HepG2 (cell line): ENCODE data around the gene PDIA5. TPM values are rescaled to one million over a fixed set of nuclear protein-coding genes. Genes with fewer than 3 reads are reported as not detected.

ENCODE experiments used
- ARNTL ChIP-seq: sonication (generic); formaldehyde crosslinking; IDR thresholded peaks from 2 replicates; pipeline ENCODE4 v1.4.0; 2020; ENCODE audit warnings: mild to moderate bottlenecking, missing genetic modification reagents
- FOXJ3 ChIP-seq: sonication (generic); formaldehyde crosslinking; IDR thresholded peaks from 2 replicates; pipeline ENCODE4 v1.4.0; 2020; ENCODE audit warnings: missing genetic modification reagents, mild to moderate bottlenecking, borderline replicate concordance
- KLF9 ChIP-seq: IDR thresholded peaks from 2 replicates; pipeline ENCODE4 v1.6.1; 2016; ENCODE audit warnings: low read depth
- NFYC ChIP-seq: IDR thresholded peaks from 2 replicates; pipeline ENCODE4 v1.6.1; 2016; ENCODE audit warnings: missing genetic modification reagents, missing compliant biosample characterization
- SAFB2 ChIP-seq: sonication (generic); formaldehyde crosslinking; IDR thresholded peaks from 2 replicates; pipeline ENCODE4 v1.5.1; 2020; ENCODE audit warnings: missing genetic modification reagents, low read depth, mild to moderate bottlenecking, borderline replicate concordance
- SALL1 ChIP-seq: sonication (generic); formaldehyde crosslinking; IDR thresholded peaks from 2 replicates; pipeline ENCODE4 v1.8.0; 2022; ENCODE audit warnings: mild to moderate bottlenecking, missing genetic modification reagents
- SMYD3 ChIP-seq: sonication (generic); formaldehyde crosslinking; IDR thresholded peaks from 2 replicates; pipeline ENCODE4 v1.8.1; 2023; ENCODE audit warnings: mild to moderate bottlenecking, missing genetic modification reagents
- SOX6 ChIP-seq, 2 experiments: fragments of 450-650 bp in 1 of 2; sonication (generic) in 1 of 2; formaldehyde crosslinking in 1 of 2; IDR thresholded peaks; 2 replicates each; pipeline versions ENCODE4 v1.4.0 to v1.6.1; 2017 to 2020; ENCODE audit warnings: antibody characterized with exemption in 1 of 2, mild to moderate bottlenecking in 1 of 2, missing genetic modification reagents in 1 of 2
- SYNCRIP ChIP-seq: fragments of 200-400 bp; formaldehyde crosslinking; IDR thresholded peaks from 2 replicates; pipeline ENCODE4 v1.6.1; 2018; ENCODE audit warnings: mild to moderate bottlenecking, low read depth, low read length; ENCODE audit not compliant: insufficient read depth
- WIZ ChIP-seq: sonication (generic); formaldehyde crosslinking; IDR thresholded peaks from 2 replicates; pipeline ENCODE4 v1.5.1; 2020; ENCODE audit warnings: mild to moderate bottlenecking, missing genetic modification reagents
- YEATS2 ChIP-seq: sonication (generic); formaldehyde crosslinking; IDR thresholded peaks from 2 replicates; pipeline ENCODE4 v1.4.0; 2020; ENCODE audit warnings: missing genetic modification reagents, borderline replicate concordance
- ZNF354B ChIP-seq: sonication (generic); formaldehyde crosslinking; IDR thresholded peaks from 2 replicates; pipeline ENCODE4 v1.8.0; 2022; ENCODE audit warnings: mild to moderate bottlenecking, missing genetic modification reagents
- ZNF513 ChIP-seq: sonication (generic); formaldehyde crosslinking; conservative IDR thresholded peaks from 2 replicates; pipeline ENCODE4 v1.5.0; 2020; ENCODE audit warnings: missing genetic modification reagents
- ZNF570 ChIP-seq: sonication (generic); formaldehyde crosslinking; IDR thresholded peaks from 2 replicates; pipeline ENCODE4 v1.4.0; 2020; ENCODE audit warnings: mild to moderate bottlenecking, missing genetic modification reagents, borderline replicate concordance
- ZNF577 ChIP-seq: sonication (generic); formaldehyde crosslinking; IDR thresholded peaks from 2 replicates; pipeline ENCODE4 v1.4.0; 2020; ENCODE audit warnings: mild to moderate bottlenecking, low read depth, missing genetic modification reagents, borderline replicate concordance
- ZNF598 ChIP-seq: sonication (generic); formaldehyde crosslinking; IDR thresholded peaks from 2 replicates; pipeline ENCODE4 v1.5.1; 2020; ENCODE audit warnings: mild to moderate bottlenecking, missing genetic modification reagents, borderline replicate concordance
- ZNF615 ChIP-seq: sonication (generic); formaldehyde crosslinking; IDR thresholded peaks from 2 replicates; pipeline ENCODE4 v1.5.0; 2020; ENCODE audit warnings: mild to moderate bottlenecking, missing genetic modification reagents, borderline replicate concordance
- ZSCAN20 ChIP-seq: sonication (generic); formaldehyde crosslinking; IDR thresholded peaks from 2 replicates; pipeline ENCODE4 v1.4.0; 2020; ENCODE audit warnings: missing genetic modification reagents, mild to moderate bottlenecking, borderline replicate concordance
- polyA plus RNA-seq, 8 experiments: library from polyadenylated mRNA; depleted of rRNA in 3 of 8; stranded (reverse) in 7 of 8; unstranded in 1 of 8; fragments of >200 nt; fragmentation: Illumina TruSeq in 4 of 8; extraction: Trizol in 4 of 8; gene quantifications; 2 replicates each; pipeline versions ENCODE4 v1.2.1 to v1.2.3, GENCODE V29; 2011 to 2016; ENCODE audit warnings: low read depth in 4 of 8, missing spikeins in 1 of 8, mixed read lengths in 1 of 8; ENCODE audit not compliant: insufficient read depth in 1 of 8
- total RNA-seq, 5 experiments: library from RNA; depleted of rRNA; stranded (reverse); fragments of >200 nt; fragmentation: Illumina TruSeq; extraction: Trizol; gene quantifications; 2 replicates each; pipeline ENCODE4 v1.2.3, GENCODE V29; 2016; ENCODE audit warnings: low read depth in 1 of 5
- TF ChIP-seq, protein P1 (sequence below): sonication (generic); formaldehyde crosslinking; IDR thresholded peaks from 2 replicates; pipeline ENCODE4 v1.4.0; 2020; ENCODE audit warnings: missing genetic modification reagents
- TF ChIP-seq, protein P2 (sequence below): sonication (generic); formaldehyde crosslinking; IDR thresholded peaks from 2 replicates; pipeline ENCODE4 v1.4.0; 2020; ENCODE audit warnings: missing genetic modification reagents, low read depth, mild to moderate bottlenecking, borderline replicate concordance

The PDIA5 gene
- total and polyA plus RNA-seq, 2 of the 13 experiments (the other 11 are each of a cell fraction or from before 2014, with no cell fraction given), result 51.3 to 74.3 TPM

DNA sequence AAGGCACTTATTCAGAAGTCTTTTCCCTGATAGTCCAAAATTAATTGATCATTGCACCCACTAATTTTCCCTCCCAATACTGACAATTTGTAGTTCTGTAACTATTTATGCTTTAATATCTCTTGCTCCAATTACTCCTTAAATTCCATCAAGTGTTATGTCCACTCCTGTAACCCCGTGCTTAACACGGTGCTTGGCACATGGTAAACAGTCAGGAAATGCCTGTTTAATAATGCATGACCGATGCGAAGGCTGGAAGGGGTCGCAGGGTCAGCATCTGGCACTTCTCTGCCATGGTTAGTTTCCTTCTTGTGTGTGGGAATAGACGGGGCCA is 134.4 kb downstream of the PDIA5 start (continued):
- TF ChIP-seq, protein P1, sequence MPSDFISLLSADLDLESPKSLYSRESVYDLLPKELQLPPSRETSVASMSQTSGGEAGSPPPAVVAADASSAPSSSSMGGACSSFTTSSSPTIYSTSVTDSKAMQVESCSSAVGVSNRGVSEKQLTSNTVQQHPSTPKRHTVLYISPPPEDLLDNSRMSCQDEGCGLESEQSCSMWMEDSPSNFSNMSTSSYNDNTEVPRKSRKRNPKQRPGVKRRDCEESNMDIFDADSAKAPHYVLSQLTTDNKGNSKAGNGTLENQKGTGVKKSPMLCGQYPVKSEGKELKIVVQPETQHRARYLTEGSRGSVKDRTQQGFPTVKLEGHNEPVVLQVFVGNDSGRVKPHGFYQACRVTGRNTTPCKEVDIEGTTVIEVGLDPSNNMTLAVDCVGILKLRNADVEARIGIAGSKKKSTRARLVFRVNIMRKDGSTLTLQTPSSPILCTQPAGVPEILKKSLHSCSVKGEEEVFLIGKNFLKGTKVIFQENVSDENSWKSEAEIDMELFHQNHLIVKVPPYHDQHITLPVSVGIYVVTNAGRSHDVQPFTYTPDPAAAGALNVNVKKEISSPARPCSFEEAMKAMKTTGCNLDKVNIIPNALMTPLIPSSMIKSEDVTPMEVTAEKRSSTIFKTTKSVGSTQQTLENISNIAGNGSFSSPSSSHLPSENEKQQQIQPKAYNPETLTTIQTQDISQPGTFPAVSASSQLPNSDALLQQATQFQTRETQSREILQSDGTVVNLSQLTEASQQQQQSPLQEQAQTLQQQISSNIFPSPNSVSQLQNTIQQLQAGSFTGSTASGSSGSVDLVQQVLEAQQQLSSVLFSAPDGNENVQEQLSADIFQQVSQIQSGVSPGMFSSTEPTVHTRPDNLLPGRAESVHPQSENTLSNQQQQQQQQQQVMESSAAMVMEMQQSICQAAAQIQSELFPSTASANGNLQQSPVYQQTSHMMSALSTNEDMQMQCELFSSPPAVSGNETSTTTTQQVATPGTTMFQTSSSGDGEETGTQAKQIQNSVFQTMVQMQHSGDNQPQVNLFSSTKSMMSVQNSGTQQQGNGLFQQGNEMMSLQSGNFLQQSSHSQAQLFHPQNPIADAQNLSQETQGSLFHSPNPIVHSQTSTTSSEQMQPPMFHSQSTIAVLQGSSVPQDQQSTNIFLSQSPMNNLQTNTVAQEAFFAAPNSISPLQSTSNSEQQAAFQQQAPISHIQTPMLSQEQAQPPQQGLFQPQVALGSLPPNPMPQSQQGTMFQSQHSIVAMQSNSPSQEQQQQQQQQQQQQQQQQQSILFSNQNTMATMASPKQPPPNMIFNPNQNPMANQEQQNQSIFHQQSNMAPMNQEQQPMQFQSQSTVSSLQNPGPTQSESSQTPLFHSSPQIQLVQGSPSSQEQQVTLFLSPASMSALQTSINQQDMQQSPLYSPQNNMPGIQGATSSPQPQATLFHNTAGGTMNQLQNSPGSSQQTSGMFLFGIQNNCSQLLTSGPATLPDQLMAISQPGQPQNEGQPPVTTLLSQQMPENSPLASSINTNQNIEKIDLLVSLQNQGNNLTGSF (CRISPR knock-in tag), result no peak
- TF ChIP-seq ZNF598, result no peak
- TF ChIP-seq YEATS2, result no peak
- TF ChIP-seq WIZ (CRISPR knock-in tag), result 0 out of 2 replicates have a peak, but pooled peaks have one; percentile 28
- no peak; the same call in 1 of the 2 replicates for TF ChIP-seq ARNTL
- 0 out of 2 replicates have a peak, but pooled peaks have one; percentile 37 for TF ChIP-seq ZNF354B (CRISPR knock-in tag)
- TF ChIP-seq KLF9, result no peak
- TF ChIP-seq SALL1, result no peak
- TF ChIP-seq ZNF577 (CRISPR knock-in tag), result no peak
- TF ChIP-seq ZSCAN20, result no peak
- no peak for TF ChIP-seq ZNF615 (CRISPR knock-in tag)
- TF ChIP-seq, protein P2, sequence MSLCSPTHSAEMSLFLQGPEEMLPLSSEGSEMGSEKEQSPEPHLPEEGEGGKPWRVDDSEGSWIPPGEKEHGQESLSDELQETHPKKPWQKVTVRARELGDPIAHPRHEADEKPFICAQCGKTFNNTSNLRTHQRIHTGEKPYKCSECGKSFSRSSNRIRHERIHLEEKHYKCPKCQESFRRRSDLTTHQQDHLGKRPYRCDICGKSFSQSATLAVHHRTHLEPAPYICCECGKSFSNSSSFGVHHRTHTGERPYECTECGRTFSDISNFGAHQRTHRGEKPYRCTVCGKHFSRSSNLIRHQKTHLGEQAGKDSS (CRISPR knock-in tag), result no peak; the same call in 1 of the 2 replicates
- TF ChIP-seq SAFB2 (CRISPR knock-in tag), result no peak
- TF ChIP-seq SYNCRIP, result no peak
- no peak for TF ChIP-seq ZNF570 (CRISPR knock-in tag)
- TF ChIP-seq FOXJ3, result no peak
- TF ChIP-seq NFYC (CRISPR knock-in tag), result no peak
- 0 out of 2 replicates have a peak, but pooled peaks have one; percentile 29 for TF ChIP-seq SMYD3 (CRISPR knock-in tag)
- no peak for TF ChIP-seq ZNF513 (CRISPR knock-in tag)
- no peak for TF ChIP-seq SOX6 (IDR thresholded peaks at IDR 0.05)
- TF ChIP-seq SOX6 (CRISPR knock-in tag; IDR thresholded peaks at IDR 0.05), result no peak
